Esophagus (tissue), 2 donors: Measurements from ENCODE around the gene THAP8. TPM values are rescaled to one million over a fixed set of nuclear protein-coding genes. Genes with fewer than 3 reads are reported as not detected.
"Not testable (repeated sequence)": the region's sequence is repeated elsewhere in the genome, so short reads cannot be mapped to it uniquely, and the experiment has no call there.

Experiments used
- H3K27ac ChIP-seq, 2 donors: one replicate each; pipeline ENCODE4 v1.5.1; 2013; ENCODE audit warnings: low read depth in 2 of 2, mild to moderate bottlenecking in 2 of 2, inconsistent platforms in 1 of 2, low read length in 1 of 2, moderate library complexity in 1 of 2
- H3K27me3 ChIP-seq, 2 donors: one replicate each; pipeline ENCODE4 v1.6.1; 2013; ENCODE audit warnings: low read length in 2 of 2, control low read depth in 1 of 2, mild to moderate bottlenecking in 1 of 2; ENCODE audit not compliant: insufficient read depth in 2 of 2, control insufficient read depth in 1 of 2
- H3K36me3 ChIP-seq, 2 donors: one replicate each; pipeline ENCODE4 v1.6.1; 2013; ENCODE audit warnings: low read length in 1 of 2; ENCODE audit not compliant: control insufficient read depth in 2 of 2, insufficient read depth in 2 of 2
- H3K4me1 ChIP-seq, 2 donors: one replicate each; pipeline ENCODE4 v1.6.1; 2013; ENCODE audit warnings: low read length in 1 of 2; ENCODE audit not compliant: control insufficient read depth in 2 of 2, insufficient read depth in 2 of 2
- H3K4me3 ChIP-seq, 2 donors: one replicate each; pipeline ENCODE4 v1.5.1; 2013; ENCODE audit warnings: low read length in 2 of 2, mild to moderate bottlenecking in 2 of 2, low read depth in 1 of 2, moderate library complexity in 1 of 2
- H3K9me3 ChIP-seq, 2 donors: one replicate each; pipeline ENCODE4 v1.6.1; 2013; ENCODE audit warnings: mild to moderate bottlenecking in 2 of 2, low read depth in 1 of 2, low read length in 1 of 2, moderate library complexity in 1 of 2; ENCODE audit not compliant: control insufficient read depth in 2 of 2, insufficient read depth in 1 of 2
- WGBS, 2 donors: extraction: QIAGEN DNeasy Blood & Tissue Kit; methylation state at CpG; one replicate each; pipeline ENCODE4 v1.1.7; 2013; 5-methylcytosine and 5-hydroxymethylcytosine counted together
- polyA plus RNA-seq, 2 donors: library from polyadenylated mRNA; stranded (reverse); fragments of 200-250 nt; gene quantifications; one replicate each; pipeline ENCODE4 v1.2.3, GENCODE V29; 2013
- donor health status: healthy with polysubstance abuse.
- donor health status: Bipolar disorder and iron deficiency.

Gene THAP8
- polyA plus RNA-seq, 2 donors = 3.9 to 4.3 TPM

DNA sequence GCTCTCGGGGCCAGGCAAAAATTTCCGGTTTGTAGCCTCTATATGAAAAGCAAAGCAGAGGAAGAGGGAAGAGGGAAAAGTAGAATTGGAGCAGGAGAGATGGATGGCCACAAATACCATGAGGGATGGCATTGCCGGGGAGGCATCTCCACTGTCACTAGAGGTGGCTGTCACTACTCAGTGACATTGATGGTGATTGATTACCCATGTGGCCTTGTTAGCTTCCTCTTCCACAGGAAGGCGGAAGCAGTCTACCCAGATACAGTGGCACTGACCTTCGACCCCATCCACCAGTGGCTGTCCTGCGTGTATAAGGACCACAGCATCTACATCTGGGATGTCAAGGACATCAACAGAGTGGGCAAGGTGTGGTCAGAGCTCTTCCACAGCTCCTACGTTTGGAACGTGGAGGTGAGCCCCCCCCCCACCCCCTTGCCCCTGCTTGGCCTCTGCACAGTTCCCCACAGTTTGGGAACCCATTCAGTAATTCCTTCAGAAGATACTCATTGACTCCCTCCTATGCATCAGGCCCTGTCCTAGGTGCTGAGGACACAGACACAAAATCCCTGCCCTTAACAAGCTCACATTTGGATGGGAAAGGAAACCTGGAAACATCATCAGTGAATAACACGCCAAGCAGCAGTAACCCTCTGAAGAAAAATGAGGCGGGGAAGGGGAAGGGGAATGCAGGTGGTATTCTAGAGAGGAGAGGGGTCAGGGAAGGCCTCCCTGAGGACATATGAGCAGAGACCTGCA, 19.2 kb upstream of the THAP8 start:
- WGBS, 2 donors = 85 to 90% methylated on average over 10 of the region's 10 CpGs
- Histone ChIP-seq H3K36me3 (no peaks in the 10 kb centered on the region), H3K9me3 (no peaks in the 10 kb centered on the region), H3K4me1 (peaks cover 0 to 3% of the 10 kb centered on the region in 2 donors), H3K27ac (no peak overlapping the region), H3K27me3 (no peaks in the 10 kb centered on the region), H3K4me3 (no peak overlapping the region)

DNA sequence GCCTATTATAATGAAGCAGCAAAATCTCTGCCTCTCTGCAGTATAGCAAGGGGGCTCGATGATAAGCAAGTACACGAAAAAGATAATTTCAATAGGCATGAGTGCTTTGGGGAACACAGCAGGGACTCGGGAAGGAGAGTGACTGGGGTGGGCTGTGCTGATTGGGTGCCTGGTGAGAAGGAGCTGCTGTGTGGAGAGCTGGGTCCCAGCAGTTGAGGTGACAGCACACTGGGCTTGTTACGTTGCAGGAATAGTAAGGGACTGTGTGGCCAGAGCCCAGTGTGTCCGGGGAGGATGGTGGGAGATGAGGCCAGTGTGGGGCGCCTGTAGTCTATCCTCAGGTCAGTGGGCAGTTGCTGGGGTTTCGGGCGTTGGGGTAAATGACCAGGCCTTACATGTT, 18.0 kb upstream of the THAP8 start:
- 90 to 95% methylated on average over 8 of the region's 8 CpGs for WGBS, 2 donors
- Histone ChIP-seq H3K36me3 (no peaks in the 10 kb centered on the region), H3K27ac (no peak overlapping the region), H3K27me3 (no peaks in the 10 kb centered on the region), H3K9me3 (no peaks in the 10 kb centered on the region), H3K4me3 (no peak overlapping the region), H3K4me1 (peaks cover 0 to 3% of the 10 kb centered on the region in 2 donors)

DNA sequence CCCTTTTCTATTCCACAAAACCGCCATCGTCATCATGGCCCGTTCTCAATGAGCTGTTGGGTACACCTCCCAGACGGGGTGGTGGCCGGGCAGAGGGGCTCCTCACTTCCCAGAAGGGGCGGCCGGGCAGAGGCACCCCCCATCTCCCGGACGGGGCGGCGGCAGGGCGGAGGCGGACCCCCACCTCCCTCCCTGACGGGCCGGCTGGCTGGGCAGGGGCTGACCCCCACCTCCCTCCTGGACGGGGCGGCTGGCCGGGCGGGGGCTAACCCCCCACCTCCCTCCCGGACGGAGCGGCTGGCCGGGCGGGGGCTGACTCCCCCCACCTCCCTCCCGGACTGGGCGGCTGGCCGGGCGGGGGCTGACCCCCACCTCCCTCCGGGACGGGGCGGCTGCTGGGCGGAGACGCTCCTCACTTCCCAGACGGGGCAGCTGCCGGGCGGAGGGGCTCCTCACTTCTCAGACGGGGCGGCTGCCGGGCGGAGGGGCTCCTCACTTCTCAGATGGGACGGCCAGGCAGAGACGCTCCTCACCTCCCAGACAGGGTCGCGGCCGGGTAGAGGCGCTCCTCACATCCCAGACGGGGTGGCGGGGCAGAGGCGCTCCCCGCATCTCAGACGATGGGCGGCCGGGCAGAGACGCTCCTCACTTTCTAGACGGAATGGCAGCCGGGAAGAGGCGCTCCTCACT, 14.9 kb upstream of the THAP8 start:
- H3K27ac ChIP-seq, H3K9me3 ChIP-seq, H3K36me3 ChIP-seq, H3K4me1 ChIP-seq, H3K27me3 ChIP-seq, H3K4me3 ChIP-seq: not testable (repeated sequence)
- WGBS, 2 donors = 96 to 97% methylated on average over 42 to 54 of the region's 57 CpGs

DNA sequence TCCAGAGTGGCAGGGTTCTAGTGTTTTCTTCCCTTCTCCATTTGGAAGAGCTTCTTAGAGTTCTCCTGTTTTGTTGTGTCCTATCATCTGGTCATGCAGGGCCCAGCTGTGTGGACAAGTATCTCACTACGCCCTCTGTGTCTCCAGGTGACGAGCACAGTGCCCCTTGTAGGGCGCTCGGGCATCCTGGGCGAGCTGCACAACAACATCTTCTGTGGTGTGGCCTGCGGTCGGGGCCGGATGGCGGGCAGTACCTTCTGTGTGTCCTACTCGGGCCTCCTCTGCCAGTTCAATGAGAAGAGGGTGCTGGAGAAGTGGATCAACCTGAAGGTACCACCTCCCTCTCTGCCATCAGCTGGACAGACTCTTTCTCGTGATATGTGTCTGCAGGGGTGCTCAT, 13.6 kb upstream of the THAP8 start:
- H3K4me1 ChIP-seq = peaks cover 0 to 3% of the 10 kb centered on the region in 2 donors
- WGBS, 2 donors = 93 to 97% methylated on average over 11 of the region's 11 CpGs
- H3K36me3 ChIP-seq = no peaks in the 10 kb centered on the region
- H3K27me3 ChIP-seq = no peaks in the 10 kb centered on the region
- no peak overlapping the region for H3K27ac ChIP-seq
- no peak overlapping the region for H3K4me3 ChIP-seq
- H3K9me3 ChIP-seq = no peaks in the 10 kb centered on the region

DNA sequence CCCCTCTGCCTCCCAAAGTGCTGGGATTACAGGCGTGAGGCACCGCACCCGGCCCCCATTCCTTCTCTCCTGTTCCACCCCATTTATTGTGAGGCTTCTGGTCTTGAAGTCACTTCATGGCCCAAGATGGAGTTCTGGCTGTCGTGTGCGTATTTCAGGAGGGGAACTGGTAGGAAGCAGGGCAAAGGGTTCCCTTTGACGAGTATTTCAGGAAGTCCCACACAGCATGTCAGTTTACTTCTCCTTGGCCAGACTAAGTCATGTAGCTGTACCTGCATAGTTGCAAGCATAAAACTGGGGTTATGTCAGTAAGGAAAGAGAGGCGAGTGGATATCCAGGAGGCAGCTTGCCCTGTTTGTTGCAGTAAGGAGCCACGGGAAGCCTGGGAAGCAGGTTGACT, 10.7 kb upstream of the THAP8 start:
- Histone ChIP-seq H3K4me3 (no peak overlapping the region), H3K9me3 (no peaks in the 10 kb centered on the region), H3K27ac (no peak overlapping the region), H3K4me1 (no peaks in the 10 kb centered on the region), H3K36me3 (no peaks in the 10 kb centered on the region), H3K27me3 (no peaks in the 10 kb centered on the region)
- WGBS, 2 donors = 94 to 97% methylated on average over 8 of the region's 8 CpGs

DNA sequence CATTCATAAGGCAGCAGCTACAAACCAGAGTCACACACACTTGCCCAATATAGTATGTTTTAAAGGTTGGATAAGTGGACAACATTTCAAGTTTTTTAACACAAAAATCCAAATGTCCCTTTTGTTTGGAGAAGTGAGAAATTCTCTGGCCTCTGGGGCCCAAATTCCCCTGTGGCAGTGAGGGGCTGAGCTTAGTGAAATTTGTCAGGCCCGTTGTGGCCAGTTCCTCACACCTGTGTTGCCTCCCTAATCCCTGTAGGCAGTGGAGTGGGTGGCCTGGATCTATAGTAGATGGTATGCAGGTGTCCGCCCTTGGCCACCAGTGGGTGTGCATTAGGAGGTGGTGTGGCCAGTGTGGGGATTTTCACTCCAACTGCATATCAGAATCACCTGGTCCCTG, 7.3 kb upstream of the THAP8 start:
- Histone ChIP-seq H3K27ac (no peak overlapping the region), H3K4me1 (no peaks in the 10 kb centered on the region), H3K4me3 (no peak overlapping the region), H3K9me3 (no peaks in the 10 kb centered on the region), H3K27me3 (no peaks in the 10 kb centered on the region), H3K36me3 (no peaks in the 10 kb centered on the region)
- 88 to 94% methylated on average over 2 of the region's 2 CpGs for WGBS, 2 donors

DNA sequence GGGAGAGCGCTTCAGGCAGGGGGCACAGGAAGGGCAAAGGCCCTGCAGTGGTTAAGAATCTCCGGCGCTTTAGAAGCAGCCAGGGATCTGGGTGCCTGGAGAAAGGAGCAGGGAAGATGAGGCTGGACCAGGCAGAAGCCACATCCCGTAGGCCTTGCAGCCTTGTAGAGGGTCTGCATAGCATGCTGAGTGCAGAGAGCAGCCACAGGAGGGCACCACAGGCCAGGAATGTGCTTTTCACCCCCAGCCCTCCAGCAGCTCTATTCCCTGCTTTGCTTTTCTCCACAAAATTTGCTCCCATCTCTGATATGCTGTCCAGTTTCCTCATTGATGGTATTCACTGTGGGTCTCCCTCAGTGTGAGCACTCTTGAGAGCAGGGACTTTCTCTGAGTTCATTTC, 6.3 kb upstream of the THAP8 start:
- Histone ChIP-seq H3K9me3 (no peaks in the 10 kb centered on the region), H3K4me3 (no peak overlapping the region), H3K4me1 (no peaks in the 10 kb centered on the region), H3K27me3 (no peaks in the 10 kb centered on the region), H3K27ac (no peak overlapping the region), H3K36me3 (no peaks in the 10 kb centered on the region)
- 75 to 82% methylated on average over 4 of the region's 4 CpGs for WGBS, 2 donors

DNA sequence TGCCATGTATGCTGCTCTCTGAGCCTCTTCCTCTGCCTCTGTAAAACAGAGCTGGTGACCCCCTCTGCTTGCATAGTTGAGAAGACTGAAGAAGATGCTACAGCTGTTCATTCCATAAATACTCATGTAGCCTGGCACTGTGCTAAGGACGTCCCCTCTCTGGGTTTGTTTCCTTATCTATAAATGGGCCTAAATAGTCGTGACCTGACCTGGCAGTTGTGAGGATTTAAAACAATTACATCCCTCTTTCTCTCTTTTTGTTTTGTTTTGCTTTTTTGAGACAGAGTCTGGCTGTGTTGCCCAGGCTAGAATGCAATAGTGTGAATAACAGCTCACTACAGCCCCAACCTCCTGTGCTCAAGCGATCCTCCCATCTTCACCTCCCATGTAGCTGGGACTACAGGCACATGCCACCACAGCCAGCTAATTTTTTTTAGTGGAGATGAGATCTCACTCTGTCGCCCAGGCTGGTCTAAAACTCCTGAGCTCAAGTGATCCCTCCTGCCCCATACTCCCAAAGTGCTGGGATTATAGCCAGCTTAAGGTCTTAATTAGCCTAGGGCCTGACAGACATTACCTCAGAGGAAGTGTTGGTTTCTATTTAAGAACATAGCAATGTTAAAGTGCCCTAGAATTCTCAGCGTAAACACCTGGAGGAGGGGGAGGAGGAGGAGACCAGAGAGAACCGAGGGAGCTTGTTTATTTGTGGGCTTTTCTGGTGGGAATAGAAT, 5.3 kb upstream of the THAP8 start:
- Histone ChIP-seq H3K27me3 (no peaks in the 10 kb centered on the region), H3K4me1 (no peaks in the 10 kb centered on the region), H3K4me3 (no peak overlapping the region), H3K27ac (no peak overlapping the region), H3K9me3 (no peaks in the 10 kb centered on the region), H3K36me3 (no peaks in the 10 kb centered on the region)
- 80 to 83% methylated on average over 6 of the region's 6 CpGs for WGBS, 2 donors

DNA sequence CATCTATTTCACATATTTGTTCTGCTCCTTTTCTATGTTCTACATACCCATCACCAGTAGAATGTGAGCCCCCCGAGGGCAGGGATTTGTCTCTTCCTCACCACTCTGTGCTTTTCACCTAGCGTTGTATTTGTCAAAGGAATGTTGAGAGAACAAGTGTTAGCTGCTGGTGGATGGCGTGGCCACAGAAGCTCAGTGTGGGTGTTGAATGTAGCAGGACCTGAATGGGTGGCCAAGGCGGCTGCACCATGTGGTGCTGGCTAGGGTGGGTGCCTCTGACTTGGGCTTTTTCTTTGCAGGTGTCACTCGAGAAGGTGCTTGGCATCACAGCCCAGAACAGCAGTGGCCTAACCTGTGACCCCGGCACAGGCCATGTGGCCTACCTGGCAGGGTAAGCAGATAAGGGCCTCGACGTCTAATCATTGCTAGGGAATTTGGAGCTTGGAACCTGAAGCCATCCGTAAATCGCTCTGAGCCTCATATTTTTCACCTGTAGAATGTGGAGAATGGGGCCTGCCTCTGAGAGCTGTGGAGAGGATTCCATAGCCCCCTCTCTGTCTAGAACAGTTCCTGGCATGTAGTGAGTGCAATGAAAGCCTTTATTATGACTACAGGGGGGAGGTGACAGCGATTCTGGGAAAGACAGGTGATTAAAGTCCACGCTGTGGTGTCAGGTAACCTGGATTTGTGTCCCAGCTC, 4.5 kb upstream of the THAP8 start:
- 86 to 89% methylated on average over 12 of the region's 12 CpGs for WGBS, 2 donors
- Histone ChIP-seq H3K27ac (no peak overlapping the region), H3K36me3 (no peaks in the 10 kb centered on the region), H3K4me1 (no peaks in the 10 kb centered on the region), H3K9me3 (no peaks in the 10 kb centered on the region), H3K27me3 (no peaks in the 10 kb centered on the region), H3K4me3 (no peak overlapping the region)
